Panc1 (cell line): ENCODE measurements around the gene DCHS1.

Experiments used
- TF ChIP-seq, protein P1 (sequence below): fragments of 450-650 bp; IDR thresholded peaks from 2 replicates; pipeline ENCODE4 v1.5.1; 2017; ENCODE audit warnings: mild to moderate bottlenecking
- TF ChIP-seq, protein P2 (sequence below), 2 experiments: IDR thresholded peaks; 2 replicates each; pipeline ENCODE4 v1.6.1; 2011 to 2012; ENCODE audit warnings: low read depth in 2 of 2, control low read depth in 1 of 2, low read length in 1 of 2, mild to moderate bottlenecking in 1 of 2, moderate library complexity in 1 of 2; ENCODE audit not compliant: insufficient read depth in 1 of 2

DNA sequence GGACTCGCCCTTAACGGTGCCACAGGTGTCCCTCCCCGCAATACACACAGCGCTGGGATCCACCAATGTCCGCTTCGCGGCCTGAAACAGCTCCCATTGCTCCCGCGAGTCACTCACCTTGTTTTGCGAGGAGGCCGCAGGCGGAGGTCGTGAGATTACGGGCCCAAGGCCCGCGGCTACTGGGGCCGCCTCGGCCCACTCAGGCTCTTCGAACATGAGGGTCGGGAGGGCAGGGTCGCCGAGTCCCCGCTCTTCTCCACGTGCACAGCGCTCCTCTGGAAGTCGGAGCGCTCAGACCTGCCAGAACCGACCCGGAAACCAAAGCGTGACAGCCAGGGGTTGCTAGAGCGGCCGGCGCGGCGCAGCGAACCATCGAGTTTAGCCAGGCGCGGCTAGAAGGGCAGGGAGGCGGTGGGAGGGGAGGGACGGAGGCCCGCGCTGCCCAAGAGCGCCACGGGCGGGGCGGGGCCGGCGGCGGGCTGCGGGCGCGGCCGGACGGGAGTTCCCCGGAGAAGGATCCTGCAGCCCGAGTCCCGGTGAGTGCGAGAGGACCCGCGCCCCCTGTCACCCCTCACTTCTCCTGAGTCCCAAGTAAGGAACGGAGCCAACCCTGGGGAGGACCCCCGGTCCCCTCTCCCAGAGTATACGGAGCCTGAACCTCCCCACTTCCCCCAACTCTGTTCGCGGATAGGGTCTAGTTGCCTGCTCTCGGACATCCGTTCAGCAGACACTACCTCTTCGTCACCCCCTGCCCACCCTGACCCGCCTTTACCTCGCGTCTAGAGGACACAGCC lies 52.1 kb downstream of the DCHS1 start, which contains the start of the genes ILK and RRP8:
- TF ChIP-seq, protein P1, sequence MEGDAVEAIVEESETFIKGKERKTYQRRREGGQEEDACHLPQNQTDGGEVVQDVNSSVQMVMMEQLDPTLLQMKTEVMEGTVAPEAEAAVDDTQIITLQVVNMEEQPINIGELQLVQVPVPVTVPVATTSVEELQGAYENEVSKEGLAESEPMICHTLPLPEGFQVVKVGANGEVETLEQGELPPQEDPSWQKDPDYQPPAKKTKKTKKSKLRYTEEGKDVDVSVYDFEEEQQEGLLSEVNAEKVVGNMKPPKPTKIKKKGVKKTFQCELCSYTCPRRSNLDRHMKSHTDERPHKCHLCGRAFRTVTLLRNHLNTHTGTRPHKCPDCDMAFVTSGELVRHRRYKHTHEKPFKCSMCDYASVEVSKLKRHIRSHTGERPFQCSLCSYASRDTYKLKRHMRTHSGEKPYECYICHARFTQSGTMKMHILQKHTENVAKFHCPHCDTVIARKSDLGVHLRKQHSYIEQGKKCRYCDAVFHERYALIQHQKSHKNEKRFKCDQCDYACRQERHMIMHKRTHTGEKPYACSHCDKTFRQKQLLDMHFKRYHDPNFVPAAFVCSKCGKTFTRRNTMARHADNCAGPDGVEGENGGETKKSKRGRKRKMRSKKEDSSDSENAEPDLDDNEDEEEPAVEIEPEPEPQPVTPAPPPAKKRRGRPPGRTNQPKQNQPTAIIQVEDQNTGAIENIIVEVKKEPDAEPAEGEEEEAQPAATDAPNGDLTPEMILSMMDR = no peak; the same call in 1 of the 2 replicates
- TF ChIP-seq, protein P2, sequence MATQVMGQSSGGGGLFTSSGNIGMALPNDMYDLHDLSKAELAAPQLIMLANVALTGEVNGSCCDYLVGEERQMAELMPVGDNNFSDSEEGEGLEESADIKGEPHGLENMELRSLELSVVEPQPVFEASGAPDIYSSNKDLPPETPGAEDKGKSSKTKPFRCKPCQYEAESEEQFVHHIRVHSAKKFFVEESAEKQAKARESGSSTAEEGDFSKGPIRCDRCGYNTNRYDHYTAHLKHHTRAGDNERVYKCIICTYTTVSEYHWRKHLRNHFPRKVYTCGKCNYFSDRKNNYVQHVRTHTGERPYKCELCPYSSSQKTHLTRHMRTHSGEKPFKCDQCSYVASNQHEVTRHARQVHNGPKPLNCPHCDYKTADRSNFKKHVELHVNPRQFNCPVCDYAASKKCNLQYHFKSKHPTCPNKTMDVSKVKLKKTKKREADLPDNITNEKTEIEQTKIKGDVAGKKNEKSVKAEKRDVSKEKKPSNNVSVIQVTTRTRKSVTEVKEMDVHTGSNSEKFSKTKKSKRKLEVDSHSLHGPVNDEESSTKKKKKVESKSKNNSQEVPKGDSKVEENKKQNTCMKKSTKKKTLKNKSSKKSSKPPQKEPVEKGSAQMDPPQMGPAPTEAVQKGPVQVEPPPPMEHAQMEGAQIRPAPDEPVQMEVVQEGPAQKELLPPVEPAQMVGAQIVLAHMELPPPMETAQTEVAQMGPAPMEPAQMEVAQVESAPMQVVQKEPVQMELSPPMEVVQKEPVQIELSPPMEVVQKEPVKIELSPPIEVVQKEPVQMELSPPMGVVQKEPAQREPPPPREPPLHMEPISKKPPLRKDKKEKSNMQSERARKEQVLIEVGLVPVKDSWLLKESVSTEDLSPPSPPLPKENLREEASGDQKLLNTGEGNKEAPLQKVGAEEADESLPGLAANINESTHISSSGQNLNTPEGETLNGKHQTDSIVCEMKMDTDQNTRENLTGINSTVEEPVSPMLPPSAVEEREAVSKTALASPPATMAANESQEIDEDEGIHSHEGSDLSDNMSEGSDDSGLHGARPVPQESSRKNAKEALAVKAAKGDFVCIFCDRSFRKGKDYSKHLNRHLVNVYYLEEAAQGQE (IDR thresholded peaks at IDR 0.05; ENCODE audit: insufficient read depth in 1 of 2, low read depth in 2 of 2, low read length in 1 of 2) = peak in 1 of 2 experiments; percentile 68; a peak in 2 of 4 replicates
